OCI-LY7 (cell line): ENCODE results near the gene ASAP3.
"Not testable (repeated sequence)": the region's sequence is repeated elsewhere in the genome, so short reads cannot be mapped to it uniquely, and the experiment has no call there.

Experiments
- CTCF ChIP-seq: fragments of 200-600 bp; sonication (generic); conservative IDR thresholded peaks from 2 replicates; pipeline ENCODE4 v1.5.1; 2014; ENCODE audit warnings: mild to moderate bottlenecking, antibody characterized with exemption, low read length, moderate library complexity, mixed read lengths
- EZH2phosphoT487 ChIP-seq: fragments of 200-600 bp; sonication (generic); IDR thresholded peaks from 2 replicates; pipeline ENCODE4 v1.6.1; 2018; ENCODE audit warnings: low read depth, borderline replicate concordance, mild to moderate bottlenecking, mixed run types, antibody characterized with exemption, low read length, moderate library complexity, mixed read lengths

GRCh38 chr1:23492776-23493175 is 8.8 kb upstream of the ASAP3 start:
- not testable (repeated sequence) for TF ChIP-seq CTCF, EZH2phosphoT487
